ENCODE results near the gene ACAT2.
"Not testable (repeated sequence)": the region's sequence is repeated elsewhere in the genome, so short reads cannot be mapped to it uniquely, and the experiment has no call there.

Gene ACAT2

DNA sequence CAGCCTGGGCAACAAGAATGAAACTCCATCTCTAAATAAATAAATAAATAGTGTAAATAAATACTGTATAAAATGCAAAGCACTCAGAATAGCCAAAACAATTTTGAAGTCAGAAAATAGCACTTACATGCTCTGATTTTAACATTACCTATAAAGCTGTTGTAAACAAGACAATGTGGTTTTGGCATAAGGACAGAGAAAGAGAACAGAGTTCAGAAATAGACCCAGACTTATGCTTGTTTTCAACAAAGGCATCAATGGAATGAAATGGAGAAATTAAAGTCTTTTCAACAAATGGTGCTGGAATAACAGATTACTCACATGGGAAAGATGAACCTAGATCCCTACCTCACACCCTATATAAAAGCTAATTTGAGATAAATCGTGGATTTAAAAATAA lies 10.4 kb downstream of the ACAT2 start:
- DNase-seq (ENCODE audit: low read depth) = no peak

DNA sequence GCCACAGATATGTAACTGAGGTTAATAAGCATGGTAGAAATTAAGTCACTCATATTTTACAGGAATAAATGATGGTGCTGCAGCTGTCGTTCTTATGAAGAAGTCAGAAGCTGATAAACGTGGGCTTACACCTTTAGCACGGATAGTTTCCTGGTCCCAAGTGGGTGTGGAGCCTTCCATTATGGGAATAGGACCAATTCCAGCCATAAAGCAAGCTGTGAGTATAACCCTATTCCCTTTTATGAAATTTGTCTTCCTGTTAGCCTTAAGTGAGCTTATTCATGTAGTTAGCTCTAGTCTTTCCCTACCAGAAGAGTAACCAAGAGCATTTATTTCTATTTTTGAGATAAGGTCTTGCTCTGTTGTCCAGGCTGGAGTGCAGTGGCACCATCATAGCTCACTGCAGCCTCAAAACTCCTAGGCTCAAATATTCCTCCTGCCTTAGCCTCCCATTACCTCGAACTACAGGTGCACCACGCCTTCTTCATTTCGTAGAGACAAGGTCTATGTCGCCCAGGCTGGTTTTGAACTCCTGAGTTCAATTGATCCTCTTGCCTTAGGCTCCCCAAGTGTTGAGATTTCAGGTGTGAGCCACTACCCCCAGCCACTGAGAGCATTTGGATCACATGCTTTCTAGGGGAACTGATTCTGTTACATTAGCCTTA lies 15.5 kb downstream of the ACAT2 start:
- no peak for DNase-seq (ENCODE audit: low read depth)

DNA sequence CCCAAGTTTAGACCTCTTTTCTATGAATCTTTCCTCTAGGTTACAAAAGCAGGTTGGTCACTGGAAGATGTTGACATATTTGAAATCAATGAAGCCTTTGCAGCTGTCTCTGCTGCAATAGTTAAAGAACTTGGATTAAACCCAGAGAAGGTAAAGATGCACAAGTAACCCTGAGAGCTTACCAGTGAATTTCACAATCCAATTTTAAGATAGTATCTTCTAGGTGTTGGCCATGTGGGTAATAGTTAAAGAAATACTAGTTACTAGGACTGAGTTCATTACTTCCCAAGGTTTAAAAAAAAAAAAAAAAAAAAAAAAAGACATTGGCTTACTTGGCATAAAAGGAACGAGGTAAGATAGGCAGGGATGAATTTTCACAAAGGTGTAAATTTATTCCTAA lies 16.3 kb downstream of the ACAT2 start:
- no peak for DNase-seq (ENCODE audit: low read depth)

DNA sequence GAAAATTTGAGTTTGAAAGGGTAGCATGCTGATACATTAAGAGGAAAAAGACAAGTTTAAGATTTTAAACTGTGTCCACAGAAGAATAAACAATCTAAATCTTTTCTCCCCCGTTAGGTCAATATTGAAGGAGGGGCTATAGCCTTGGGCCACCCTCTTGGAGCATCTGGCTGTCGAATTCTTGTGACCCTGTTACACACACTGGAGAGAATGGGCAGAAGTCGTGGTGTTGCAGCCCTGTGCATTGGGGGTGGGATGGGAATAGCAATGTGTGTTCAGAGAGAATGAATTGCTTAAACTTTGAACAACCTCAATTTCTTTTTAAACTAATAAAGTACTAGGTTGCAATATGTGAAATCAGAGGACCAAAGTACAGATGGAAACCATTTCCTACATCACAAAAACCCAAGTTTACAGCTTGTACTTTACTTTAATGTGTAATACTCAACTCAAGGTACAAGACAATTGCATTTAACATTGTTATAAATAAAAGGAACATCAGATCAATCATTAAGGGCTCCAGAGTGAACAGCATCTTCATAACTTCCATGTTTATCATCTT lies 16.8 kb downstream of the ACAT2 start:
- no peak for DNase-seq (ENCODE audit: low read depth)

GRCh38 chr6:159788276-159788675 lies 26.4 kb downstream of the ACAT2 start:
- peak; percentile 11 for DNase-seq (ENCODE audit: low read depth)

DNA sequence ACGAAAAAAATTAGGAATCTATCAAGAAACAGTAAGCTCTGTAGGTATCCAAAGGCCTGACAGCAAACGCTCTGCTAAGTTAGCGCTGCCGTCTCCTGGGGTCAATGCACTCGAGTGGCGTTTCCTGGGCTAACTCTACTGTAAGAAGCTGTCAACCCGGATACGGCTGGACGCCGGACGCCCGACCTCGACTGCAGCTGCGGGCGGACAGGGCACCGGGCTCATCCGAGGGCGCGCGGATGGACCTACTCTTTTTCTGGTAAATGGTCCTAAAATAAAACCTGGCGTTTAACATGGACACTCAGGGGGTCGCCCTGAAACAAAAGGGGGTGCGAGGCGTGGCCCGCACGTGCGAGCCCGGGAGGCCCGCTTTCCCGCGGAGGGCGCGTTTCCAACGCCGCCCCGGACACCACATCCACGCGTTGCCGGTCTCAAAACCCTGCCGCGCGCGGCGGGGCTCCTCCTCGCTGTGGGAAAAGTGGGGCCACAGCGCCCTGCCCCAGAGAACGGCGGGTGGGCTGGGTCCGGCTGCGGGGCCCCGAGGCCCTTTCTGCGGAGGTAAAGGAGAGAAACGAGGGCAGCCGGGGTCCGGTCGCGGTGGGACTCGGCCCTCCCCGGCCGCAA lies 27.0 kb downstream of the ACAT2 start:
- DNase-seq (ENCODE audit: low read depth) = peak; percentile 4

DNA sequence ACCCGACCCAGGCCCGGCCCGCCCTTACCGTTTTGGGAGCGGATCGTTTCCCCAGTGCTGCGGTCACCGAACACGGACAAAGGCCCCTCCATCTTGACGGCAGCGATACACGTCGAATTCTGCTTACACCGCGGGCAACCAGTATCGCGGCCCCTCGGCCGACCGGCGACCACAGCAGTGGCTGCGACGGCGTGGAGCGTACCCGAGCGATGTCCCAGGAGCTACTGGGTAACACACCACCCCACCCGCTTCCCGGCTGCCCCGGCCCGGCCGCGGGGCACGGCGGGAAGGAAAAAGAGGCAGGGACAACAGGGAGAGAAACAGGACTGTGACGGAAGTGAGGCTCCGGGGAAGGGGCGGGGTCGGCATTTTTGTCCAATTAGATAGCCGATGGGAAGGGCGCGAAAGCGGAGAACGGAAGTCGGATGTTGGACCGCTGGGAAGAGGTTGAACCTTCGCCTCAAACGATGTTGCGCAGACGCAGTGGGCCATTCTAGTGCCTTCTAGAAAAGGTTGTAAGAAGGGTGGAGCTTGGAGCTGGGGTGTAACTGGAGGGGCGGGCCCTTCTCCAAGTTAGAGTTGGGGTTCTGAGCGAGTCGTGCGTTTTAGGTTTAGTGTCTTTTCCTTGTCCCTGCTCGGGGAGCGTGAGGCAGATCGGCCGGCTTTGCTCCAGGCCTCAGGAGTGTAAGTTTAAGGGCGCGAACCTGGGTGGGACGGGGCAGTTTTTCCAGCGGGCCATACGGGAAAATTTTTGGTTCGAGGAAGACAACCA lies 27.7 kb downstream of the ACAT2 start, which contains the start of gene TCP1:
Gene TCP1, minus strand, starts transcription at position 226 of the 772 bp plus-strand sequence. Its CDS starts 134 bp downstream, at position 92.
- DNase-seq (ENCODE audit: low read depth) = peak; percentile 99

GRCh38 chr6:159790149-159790955 lies 28.5 kb downstream of the ACAT2 start, which contains the start of gene MRPL18:
Gene MRPL18, plus strand, starts transcription at chr6:159790467. Its CDS starts 121 bp downstream, at chr6:159790588.
- DNase-seq (ENCODE audit: low read depth) = peak; percentile 82

GRCh38 chr6:159790956-159791598 lies 29.2 kb downstream of the ACAT2 start:
- peak; percentile 6 for DNase-seq (ENCODE audit: low read depth)

- DNase-seq (ENCODE audit: low read depth) = not testable (repeated sequence)
These were observed 33.1 kb downstream of the ACAT2 start for GRCh38 chr6:159794976-159795375.

GRCh38 chr6:159797554-159797953 lies 35.7 kb downstream of the ACAT2 start:
- no peak for DNase-seq (ENCODE audit: low read depth)

DNA sequence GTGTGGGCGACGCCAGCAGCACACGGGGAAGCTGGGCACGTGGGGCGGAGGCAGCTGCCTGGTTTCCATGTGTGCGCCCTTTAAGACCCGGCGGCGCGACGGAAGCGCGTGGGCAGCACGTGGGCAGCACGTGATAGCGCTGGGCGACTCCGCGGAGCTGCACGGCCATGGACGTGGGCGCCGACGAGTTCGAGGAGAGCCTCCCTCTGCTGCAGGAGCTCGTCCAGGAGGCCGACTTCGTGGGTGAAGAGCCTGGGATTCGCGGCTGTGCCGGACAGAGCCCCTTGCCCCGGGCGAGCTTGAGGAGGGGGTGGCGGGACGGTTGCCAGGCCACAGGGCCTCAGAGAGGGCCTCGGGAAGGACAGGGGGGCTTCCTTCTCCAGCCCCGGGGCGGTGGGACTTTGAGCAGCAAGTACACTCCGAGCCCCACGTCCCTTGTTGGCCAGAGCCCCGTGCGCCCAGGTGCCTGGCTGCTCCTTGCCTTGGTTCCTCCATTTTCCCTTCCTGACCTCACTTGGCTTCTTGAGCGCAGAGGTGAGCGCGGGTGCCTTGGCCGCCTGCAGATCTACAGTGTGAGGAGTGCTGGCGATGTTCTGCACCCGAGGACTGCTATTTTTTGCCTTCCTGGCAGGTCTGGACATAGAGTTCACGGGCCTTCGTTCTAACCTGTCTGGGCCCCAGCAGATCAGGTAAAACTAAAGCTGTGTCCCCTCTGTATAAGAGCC lies 38.5 kb downstream of the ACAT2 start, which contains the start of gene PNLDC1:
Gene PNLDC1, plus strand, starts transcription at position 136 of the 725 bp plus-strand sequence. Its CDS starts 32 bp downstream, at position 168.
- DNase-seq (ENCODE audit: low read depth) = no peak

DNA sequence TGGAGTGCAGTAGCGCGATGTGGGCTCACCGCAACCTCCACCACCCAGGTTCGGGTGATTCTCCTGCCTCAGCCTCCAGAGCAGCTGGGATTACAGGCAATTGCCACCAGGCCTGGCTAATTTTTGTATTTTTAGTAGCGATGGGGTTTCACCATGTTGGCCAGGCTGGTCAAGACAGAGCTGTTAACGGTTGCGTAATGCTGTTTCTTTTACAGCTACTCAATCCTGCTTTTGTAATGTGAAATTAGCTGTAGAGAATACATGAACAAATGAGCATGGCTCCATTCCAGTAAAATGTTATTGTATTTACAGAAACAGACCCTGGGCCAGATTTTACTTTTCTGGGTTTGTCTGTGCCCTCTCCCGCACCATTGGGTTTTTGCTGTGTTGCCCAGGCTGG lies 40.1 kb downstream of the ACAT2 start:
- no peak for DNase-seq (ENCODE audit: low read depth)

DNA sequence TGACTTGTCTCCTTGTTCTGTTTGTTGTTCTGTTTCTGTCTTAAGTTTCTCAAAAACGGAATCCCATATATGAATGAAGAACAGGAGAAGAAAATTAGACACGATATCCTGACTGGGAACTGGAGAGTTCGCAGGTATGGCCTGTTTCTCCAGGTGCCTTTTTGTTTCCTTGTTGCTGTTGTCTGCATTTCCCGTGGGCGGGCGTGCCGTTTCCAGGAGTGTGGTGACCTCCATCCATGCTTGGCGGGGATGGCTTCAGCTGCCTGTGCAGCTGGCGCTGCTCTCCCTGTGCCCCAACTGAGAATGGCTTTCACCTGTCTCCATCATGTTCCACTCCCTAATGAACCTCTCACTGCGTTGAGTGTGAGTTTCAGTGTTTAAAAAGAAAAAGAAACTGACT lies 42.7 kb downstream of the ACAT2 start:
- DNase-seq (ENCODE audit: low read depth) = no peak

DNA sequence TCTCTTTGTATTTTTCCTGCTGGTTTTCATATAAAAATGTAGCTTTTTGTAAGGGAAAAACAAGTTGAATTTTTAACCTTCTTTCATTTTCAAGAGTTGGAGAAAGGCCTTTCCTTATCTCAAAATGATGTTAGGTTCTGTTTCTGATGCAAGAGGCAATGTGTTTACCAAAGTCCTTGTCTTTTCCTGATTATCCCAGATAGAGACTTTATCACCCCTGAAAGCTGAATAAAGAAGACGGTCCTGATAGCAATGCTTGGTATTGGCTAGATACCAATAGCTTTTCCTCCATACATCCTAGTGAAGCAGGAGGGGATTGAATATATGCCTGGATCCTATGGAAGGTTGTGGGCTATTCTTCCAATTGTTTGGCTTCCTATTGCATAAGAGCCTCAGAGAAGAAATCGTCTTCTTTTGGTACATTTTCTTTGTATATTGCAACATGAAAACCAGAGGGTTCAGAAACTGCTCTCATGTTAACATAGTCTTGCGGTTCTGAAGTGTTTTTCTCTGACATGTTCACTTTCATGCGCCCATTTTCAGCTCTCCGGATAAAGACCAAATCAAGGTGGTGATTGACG lies 43.7 kb downstream of the ACAT2 start:
- no peak for DNase-seq (ENCODE audit: low read depth)

- DNase-seq (ENCODE audit: low read depth) = no peak
These were observed 44.2 kb downstream of the ACAT2 start for GRCh38 chr6:159806021-159806458.

DNA sequence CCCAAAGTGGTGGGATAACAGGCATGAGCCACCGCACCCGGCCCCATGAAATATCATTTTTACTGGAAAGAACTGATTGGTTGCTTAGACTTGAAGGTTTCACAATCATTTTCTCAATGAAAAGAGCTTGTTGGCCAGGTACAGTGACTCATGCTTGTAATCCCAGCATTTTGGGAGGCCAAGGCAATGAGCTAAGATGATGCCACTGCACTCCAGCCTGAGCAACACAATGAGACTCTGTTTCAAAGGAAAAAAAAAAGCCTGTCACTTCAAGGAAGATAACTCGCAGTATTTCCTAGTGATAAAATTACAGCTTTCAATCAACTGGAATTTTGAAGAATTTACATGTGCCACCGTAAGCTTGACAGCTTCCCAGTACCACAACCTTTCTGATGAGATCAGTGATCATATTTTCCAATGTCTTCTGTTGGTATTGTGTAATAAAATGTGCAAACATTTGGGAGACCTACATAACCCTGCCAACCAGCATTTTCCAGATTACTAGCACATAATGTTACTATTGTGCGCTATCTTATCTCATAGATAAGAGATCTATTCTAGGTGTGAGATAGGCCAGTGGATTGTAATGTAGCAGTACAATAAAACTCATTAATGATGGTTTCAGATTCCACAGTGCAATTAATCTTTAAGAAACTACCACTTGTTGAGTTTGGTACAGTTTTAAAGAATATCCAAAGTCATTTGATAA lies 45.5 kb downstream of the ACAT2 start:
- no peak for DNase-seq (ENCODE audit: low read depth)

DNA sequence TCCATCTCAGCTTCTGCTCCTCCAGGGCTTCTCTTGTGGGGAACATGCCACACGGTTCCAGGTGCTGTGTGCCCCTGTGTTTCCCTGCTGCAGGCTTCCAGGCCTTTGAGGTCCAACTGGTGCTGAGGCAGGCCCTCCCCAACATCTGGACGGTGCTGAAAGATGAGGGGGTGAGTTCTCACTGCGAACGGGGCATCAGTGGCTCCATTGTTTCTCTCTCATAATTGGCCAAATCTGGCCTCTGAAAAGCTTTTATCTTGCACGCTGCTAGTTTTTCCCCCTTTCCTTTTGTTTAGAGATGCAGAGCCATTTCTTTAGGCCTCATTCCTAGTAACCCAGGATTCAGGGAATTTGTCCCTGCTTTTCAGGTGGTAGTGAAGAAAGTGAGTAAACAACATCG lies 46.8 kb downstream of the ACAT2 start:
- no peak for DNase-seq (ENCODE audit: low read depth)

DNA sequence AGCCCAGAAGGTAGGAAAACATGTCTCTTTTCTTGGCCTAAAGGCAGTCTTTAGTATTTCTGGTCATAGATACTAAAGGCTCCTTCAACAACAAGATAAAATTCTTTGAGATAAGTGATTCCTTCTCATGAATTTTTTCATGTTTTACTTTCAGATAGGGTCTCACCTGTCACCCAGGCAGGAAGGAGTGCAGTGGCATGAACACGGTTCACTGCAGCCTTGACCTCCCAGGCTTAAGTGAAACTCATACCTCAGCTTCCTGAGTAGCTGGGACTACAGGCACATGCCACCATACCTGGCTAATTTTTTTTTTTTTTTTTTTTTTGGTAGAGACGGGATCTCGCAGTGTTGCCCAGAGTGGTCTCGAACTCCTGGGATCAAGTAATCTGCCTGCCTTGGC lies 47.3 kb downstream of the ACAT2 start:
- DNase-seq (ENCODE audit: low read depth) = no peak

Data from activated T-cell treated with anti-CD3 and anti-CD28 coated beads for 1 hour (primary cell).